Activated CD4-positive, alpha-beta T cell treated with anti-CD3 and anti-CD28 coated beads for 4 hours (primary cell): ENCODE results near the gene PRPF6.
"Not testable (repeated sequence)": the region's sequence is repeated elsewhere in the genome, so short reads cannot be mapped to it uniquely, and the experiment has no call there.

Experiments
- DNase-seq, 2 donors: peaks; one replicate each; pipeline ENCODE4 v3.0.0-alpha.2; 2020

PRPF6 gene

DNA sequence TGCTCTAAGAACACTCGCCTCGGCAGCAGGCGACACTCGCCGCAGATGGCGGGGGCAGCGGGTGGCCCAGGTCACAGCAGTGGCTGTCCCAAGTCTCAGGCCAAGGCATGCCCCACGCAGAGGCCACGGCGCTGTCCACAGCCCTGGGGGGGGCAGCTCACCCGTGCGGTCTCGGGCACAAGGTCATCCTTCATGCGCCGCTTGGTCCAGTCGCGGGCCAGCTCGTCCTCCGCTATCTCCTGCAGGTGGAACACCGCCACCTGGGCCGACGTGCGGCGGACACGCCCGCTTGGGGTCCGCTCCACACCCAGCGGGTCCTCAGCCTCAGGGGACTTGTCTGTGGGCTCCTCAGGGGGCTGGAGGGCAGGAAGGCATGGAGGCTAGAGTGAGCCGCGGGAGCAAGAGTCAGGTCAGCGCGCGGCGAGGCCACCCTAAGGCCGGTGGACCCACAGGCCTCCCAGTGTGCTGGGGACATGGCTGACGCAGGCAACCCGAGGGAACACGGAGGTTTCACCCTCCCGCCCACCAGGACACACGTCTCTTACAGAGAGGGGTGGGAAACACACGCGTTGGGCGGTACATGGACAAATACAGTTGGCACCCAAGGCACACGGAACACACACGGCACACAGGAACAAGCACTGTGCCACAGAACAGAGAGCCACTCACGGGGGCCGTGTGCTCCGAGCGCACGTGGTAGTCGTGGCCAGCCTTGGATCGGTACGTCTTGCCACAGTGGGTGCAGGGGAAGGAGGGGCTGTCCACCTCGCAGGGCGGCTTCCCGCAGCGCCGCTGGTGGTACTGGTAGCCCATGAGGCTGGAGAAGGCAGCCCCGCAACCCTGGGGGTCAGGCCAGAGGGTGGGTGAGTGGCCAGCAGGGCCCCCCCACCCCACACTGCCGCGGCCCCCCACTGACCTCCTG lies 18.2 kb upstream of the PRPF6 start:
- DNase-seq = no peak

DNA sequence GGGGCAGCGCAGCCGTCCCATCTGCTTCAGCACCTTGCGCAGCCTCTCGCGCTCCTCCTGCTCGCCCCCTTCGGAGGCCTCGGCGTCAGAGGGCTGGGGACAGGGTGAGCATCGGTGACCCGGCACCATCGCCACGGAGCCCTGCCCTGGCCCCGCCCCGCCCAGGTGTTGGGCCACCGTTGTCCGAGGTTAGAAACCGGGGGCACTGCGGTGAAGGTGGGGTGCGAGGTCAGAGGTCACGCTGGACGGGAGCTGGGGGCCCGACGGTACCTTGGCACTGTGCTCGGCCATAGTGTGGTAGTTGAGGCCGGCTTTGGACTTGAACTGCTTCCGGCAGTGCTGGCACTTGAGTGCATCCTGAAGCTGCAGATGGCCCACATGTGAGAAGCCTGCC lies 17.6 kb upstream of the PRPF6 start:
- no peak for DNase-seq

DNA sequence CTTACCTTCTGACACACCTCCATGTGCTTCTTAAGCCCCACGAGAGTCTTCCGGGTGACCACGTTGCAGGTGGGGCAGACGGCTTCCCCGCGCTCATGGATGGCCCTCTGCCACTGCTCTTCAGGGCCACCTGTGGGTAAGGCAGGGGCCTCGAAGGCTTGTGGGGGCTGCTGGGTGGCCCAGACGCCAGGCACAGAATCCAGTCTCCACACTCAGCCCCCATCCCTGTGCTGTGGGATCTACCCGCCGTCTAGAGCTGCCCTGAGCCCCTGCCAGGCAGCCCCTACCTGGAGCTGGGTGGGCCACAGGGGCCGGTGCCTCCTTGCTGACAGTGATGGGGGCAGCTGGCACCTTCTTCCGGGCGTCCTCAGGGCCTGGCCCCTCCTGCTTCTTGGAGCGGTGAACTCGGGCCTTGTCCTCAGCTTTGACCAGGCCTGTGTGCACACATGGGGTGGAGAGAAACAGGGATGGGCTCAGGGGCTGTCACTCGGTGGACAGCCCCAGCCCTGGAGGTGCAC lies 17.1 kb upstream of the PRPF6 start:
- DNase-seq = no peak

DNA sequence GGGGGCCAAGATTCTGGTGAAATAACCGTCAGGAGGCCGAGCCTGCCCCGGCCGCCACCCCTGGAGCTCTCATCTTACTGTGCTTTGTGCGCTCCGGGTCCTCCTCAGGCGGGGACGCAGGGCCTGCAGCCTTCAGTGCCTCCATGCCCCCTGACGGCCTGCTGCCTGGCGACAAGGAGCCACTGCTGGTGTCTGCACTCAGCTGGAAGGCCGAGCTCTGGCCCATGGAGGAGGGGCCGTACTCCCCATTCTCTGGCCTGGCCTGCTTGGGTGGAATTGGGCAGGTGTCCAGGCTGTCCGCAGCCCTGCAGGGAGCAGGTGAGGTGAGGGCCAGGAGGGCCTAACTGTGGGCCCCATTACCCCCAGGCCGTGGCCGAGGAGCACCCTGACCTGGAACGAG lies 16.5 kb upstream of the PRPF6 start:
- no peak for DNase-seq

DNA sequence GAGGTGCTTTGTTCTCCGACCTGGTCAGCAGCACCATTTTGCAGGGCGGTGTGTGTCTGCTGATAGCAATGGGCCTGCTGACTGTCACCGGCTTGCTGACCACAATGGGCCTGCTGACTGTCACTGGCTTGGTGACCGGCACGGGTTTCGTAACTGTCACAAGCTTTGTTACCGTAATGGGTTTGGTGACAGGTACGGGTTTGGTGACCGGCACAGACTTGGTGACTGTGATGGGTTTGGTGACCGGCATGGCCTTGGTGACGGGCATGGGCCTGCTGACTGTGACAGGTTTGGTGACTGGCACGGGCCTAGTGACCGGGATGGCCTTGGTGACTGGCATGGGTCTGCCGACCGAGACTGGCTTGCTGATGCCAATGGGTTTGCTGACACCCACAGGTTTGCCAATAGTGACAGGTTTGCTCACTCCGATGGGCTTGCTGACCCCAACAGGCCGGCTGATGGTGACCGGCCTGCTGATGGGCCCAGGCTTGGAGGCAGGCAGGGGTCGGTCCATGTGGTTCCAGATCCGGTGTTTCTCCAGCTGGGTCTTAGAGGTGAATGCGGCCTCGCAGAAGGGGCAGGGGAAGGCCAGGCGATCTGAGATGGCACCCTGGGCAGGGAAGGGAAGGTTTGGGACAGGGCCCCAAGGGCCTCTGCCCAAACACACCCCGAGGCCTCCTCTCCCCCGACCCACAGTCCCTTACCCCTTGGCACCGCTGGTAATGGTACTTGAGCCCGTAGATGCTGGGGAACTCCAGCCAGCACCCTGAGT lies 14.6 kb upstream of the PRPF6 start:
- no peak for DNase-seq

DNA sequence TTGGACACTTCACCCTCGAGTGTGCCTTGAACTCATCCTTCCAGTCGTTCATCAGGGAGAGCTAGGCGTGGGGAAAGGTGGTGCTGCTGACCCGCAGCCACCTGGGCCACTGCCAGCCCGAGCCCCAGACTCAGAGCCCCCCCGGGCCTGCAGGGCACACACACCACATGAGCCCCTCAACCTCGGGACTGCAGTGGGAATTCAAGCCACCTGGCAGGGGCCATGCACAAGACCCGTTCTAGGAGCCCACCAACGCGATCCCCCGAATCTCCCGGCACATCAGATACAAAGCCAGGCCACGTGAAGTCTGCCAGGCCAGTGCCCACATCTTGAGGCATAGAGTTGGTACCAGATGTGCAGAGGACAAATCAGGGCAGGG lies 14.0 kb upstream of the PRPF6 start:
- DNase-seq = no peak

DNA sequence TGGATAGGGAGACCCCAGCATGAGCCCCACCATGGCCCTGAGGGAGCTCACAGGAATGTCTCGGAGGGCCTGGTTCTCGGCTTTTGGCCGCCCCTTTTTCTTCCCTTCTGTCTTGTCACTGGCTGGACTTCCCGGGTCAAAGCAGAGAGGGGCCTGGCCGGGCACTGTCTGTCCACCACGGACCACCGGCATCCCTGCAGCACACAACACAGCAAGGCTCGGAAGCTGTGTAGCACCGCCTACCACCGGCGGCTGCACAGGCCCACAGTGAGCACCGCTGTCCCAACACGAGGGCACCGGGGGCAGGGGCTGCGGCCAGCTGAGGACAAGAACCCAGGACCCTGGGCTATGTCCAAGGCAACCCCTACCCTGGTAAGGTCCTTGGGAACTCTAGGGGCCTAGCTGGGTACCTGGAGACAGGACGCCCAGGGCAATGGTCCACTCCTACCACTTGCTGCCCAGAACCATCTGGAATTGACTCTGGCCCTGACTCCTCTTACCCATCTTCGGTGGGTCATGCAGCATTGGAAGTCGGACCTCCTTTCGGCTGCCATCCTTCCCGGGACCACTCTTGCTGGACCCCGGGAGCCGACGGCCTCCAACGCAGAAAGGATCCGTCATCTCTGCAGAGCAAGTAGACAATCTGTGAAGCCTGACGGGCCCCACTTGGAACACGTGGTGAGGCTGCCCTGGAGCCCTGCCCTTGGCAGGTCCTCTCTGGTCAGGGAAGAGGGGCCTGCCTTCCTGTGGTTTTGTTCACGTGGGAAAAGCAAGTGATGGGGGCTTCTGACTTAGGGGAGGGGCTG lies 13.4 kb upstream of the PRPF6 start:
- no peak for DNase-seq

DNA sequence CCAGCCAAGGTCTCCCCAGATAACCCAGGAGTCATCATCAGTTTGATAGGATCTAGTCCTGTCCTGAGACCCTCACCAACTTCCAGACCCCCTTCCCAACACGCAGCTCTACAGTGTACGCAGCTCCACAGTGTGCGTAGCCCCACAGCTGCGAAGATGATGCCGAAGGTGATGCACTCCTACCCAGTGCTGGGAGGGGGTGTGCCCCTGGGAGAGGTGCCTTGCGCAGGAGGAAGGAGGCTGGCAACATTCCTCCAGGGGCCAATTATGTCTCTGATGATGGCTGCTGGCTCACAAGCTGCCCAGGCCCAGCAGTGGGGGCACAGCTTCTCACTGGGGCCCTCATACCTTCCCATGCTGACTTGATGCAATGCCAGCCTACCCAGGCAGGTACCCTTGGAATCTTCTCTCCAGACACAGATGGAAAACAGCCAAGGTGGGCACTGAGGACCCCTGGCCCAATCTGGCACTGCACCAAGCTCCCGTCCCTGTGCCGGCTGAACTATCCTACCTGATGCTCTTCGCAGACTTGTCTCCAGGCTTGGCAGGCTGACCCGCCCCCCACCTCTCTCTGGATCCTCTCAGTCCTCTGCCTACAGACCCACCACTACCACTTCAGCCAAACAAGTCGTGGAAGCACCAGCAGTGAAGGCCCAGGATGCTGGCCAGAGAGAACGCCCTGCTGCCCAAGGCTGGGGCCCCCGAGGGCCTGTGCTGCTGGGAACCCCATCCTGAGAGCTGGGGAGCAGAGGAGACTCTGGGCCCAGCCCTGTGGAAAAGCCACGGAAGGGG lies 12.6 kb upstream of the PRPF6 start:
- no peak for DNase-seq

DNA sequence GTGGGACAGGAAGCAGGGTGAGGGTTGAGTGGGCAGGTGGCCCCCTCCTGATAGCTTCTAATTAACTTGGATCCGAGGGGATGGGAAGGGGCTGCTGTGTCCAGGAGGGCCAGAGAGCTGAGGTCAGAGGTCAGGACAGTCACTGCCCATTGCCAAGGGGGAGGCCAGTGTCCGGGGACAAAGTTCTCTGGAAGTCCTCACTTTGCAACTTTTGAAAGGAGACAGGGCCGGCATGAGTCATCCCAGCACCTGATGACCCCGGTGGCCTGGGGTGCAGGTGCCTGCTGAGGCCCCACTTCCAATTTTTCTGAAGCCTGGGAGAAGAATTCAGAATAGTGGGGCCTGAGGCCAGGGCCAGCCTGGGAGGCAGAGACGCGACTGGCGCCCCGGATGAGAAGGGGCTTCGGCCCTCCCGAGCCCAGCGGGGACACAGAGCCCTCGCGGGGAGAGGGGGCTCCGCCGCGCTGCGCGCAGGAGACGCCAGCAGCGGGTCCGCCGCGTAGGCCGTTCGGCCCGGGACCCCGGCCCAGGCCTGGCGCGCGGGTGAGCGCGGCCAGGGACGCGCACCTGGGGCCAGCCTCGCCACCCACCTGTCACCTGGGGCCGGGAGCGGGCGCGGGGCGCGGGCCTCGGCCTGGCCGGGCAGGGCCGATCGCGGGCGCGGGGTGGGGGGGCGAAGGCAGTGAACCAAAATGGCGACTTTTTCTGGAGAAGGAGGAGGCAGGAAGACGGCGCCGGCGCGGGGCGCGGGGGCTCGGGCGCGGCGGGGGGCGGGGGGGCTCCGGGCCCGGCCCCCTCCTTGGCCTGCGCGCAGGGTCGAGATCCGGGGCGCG lies 11.8 kb upstream of the PRPF6 start:
- peak in 1 of 2 donors; percentile 42 for DNase-seq

DNA sequence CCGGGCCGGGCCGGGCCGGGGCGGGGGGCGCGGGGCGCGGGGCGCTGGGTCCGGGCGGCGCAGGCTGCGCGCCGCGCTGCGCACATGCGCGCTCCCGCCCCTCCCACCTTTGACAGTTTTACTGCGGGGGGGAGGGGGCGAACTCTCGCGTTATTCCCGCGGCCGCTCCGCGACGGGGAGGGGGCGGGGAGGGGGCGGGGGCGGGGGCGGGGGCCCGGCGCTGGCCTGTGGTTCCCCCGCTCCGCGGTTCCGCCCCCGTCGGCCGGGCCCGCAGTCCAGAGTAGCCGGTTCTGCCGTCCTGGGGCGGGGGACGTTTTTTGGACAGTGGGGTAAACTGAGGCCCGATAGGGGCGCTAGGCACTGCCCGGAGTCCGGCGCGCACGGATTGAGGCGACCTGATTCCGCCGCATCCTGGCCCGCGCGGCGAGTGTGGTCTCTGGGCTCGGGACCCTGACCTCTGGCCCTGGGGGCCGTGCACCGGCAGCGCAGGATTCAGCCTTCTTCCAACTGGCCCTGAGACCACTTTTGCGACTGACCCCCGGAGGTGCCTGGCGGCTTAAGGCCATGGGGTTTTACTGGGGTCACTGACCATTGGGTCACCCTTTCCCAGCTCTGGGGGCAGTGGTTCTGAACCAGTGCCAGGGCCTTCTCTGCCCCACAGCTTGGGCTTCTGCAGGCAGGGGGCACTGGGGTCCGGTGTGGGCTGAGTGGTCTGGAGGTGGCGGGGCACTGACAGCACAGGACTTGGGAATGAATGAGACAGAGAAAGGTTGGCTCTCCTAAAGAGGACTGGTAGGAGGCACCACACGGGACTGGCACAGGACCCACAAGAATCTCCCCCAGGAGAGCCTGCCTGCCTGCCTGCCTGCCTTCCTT lies 10.9 kb upstream of the PRPF6 start, which contains the start of gene ZNF512B:
Gene ZNF512B (minus strand): TSS at position 93 of the 876 bp plus-strand sequence. CDS start 1,980 bp downstream, outside the sequence.
- peak; percentile 60 to 67 for DNase-seq

DNA sequence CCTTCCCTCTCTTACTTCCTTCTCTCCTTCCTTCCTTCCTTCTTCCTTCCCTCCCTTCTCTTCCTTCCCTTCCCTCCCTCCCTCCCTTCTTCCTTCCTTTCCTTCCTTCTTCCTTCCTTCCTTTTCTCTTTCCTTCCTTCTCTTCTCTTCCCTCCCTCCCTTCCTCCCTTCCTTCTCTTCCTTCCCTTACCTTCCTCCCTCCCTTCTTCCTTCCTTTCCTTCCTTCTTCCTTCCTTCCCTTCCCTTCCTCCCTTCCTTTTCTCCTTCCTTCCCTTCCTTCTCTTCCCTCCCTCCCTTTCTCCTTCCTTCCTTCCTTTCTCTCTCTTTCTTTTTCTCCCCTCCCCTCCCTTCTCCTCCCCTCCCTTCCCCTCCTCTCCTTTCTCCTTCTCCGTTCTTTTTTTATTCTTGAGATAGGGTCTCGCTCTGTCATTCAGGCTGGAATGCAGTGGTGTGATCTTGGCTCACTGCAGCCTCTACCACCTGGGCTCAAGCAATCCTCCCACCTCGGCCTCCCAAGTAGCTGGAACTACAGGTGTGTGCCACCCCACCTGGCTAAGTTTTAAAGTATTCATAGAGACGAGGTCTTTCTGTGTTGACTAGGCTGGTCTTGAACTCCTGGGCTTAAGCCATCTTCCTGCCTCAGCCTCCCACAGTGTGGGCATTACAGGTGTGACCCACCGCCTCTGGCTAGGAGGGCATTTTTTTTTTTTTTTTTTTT lies 10.1 kb upstream of the PRPF6 start:
- no peak for DNase-seq

DNA sequence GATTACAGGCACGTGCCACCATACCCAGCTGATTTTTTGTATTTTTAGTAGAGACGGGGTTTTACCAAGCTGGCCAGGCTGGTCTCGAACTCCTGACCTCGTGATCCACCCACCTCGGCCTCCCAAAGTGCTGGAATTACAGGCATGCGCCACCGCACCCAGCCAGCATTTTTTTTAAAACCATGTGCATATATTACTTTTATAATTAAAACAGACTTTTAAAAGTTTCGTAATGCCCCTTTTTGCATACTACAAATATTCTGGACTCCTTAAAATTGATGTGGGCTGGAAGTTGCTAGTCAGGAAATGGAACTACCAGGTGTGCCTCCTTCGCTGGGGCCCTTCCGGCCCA lies 9.0 kb upstream of the PRPF6 start:
- DNase-seq = not testable (repeated sequence)

DNA sequence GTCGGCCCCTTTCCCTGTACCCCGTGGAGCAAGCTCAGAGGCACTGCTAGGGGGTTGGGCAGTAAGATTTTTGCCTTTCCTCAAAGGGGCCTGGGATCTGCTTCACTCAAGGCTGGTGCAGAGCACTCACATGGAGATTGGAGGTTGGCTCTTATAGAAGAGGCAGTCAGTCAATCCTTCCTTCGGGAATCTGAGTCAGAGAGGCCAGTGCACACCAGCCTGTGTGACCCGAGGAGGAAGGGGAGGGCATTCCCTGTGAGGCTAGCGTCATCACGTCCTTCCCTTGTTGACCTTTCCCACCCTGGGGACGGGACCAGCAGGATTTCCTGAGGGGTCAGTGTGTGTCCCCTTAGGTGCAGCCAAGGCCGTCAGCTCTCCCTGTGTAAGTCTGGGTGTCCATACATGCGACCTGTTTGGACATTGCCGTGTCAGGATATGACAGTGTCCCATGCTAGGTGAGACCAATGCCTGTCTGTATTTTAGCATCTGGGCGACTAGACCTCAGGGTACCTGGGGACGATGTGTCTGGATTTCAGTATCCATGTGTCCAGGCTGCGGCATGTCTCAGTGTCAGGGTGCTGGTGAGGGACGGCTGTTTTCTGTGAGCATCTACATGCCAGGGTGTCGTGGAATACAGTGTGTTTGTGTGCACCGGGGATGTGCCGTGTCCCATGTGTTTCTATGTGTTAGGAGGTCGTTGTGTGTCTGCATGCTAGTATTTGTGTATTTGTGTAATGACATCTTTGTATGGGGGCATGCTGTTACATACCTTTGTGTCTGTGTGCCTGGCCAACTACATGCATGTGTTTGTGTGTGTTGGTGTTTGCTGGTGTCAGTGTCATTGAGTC lies 8.4 kb upstream of the PRPF6 start:
- DNase-seq = no peak

DNA sequence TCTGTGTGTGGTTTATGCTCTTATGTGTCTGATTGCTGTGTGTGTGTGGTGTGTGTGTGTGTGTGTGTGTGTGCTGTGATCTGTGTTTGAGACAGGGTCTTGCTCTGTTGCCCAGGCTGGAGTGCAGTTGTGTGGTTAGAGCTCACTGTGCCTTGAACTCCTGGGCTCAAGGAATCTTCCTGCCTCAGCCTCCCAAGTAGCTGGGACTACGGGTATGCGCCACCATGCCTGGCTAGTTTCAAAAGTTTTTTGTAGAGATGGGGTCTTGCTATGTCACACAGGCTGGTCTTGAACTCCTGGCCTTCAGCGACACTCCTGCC lies 7.8 kb upstream of the PRPF6 start:
- no peak for DNase-seq

DNA sequence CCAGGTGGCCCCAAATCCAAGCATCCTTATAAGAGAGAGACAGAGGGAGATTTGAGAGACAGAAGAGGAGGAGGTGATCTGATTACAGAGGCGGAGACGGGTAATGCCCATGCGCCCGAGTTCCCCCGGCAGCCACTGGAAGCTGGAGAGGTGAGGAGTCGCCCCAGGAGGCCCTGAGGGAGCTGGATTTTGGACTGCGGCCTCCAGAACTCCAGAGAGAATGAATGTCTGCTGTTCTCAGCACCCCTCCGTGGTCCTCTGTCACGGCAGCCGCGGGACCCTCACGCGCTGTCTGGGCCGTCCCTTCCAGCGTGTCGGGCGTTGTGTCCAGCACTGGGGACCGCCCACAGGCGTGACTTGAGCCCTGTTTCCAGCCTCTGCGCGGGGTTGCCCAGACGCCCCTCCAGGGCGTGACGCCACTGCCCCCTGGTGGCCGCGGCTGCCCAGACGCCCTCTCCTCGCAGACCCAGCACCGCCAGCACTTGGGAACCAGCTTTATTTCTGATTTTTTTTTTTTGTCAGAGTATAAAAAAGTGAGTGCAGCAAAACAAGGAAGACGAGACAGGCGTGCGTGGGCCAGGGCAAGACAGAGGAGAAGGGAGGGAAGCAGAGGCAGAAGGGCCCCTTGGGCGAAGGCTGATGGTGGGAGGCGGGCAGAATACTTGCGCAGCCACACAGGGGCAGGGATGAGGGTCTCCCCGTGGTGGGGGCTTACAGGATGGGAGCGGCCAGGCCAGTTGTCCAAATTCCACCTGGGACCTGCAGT lies 7.1 kb upstream of the PRPF6 start:
- peak; percentile 76 to 79 for DNase-seq

DNA sequence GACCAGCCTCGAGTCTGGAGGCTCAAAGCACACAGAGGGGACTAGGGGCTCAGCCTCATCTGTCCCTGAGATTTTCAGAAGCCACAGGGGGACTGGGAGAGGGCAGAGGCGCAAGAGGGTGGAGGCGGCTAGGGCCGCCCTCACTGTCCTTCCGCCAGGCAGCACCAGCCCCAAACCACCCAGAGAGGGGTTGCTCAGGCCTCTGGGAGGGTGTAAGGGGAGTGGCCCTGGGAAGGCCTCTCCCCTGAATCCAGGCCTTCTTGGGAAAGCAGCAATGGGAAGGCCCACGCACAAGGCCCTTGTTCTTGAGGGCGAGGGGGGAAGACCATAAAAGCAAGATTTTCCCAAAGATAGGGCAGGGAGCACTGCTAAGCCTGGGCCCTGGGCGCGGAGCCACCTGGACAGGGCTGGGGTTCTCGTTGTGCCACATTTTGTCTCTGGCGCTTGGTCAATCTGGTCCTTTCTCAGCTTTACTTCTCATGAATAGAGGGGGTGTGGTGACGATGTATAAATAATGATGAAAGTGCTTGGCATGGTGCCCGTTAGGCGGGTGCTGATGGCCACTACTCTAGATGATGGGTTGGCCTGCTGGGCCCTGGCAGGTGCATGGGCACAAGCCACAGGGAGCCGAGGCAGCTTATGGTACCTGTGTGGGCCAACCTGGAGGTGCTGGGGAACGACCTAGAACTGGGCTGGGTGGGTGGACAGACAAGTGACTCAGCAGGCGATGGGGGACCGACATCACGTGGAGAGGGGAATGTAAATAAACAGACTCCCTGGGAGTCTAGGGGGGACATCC lies 6.3 kb upstream of the PRPF6 start:
- DNase-seq = no peak

DNA sequence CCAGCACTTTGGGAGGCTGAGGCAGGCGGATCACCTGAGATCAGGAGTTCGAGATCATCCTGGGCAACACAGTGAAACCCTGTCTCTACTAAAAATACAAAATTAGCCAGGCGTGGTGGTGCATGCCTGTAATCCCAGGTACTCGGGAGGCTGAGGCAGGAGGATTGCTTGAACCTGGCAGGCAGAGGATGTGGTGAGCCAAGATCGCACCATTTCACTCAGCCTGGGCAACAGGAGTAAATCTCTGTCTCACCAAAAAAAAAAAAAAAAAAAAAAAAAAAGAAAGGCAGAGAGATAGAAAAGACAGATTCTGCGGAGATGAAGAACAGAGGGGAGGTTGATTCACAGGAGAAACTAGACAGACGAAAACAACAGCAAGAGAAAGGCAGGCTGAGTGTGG lies 4.4 kb upstream of the PRPF6 start:
- DNase-seq = not testable (repeated sequence)
